ENCODE data around the gene PIK3R4.

DNA sequence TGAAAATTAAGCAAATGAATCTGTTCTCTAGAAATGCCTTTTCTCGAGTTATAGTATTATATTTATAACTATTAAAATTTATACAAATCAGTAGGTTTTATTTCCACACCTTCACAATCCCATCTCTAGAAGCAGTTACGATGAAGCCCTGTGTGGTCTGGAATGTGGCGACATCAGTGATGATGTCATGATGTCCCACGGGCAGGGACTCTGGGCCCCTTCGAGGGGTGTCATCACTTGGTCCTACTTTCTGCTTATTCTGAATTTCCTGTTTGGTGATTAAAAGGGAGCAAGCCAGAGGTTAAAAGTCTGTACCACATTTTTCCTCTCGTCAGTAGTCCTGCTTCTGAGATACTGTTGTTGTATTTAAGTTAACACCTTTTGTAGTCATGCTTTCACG is 67.4 kb downstream of the PIK3R4 start:
- TF ChIP-seq, protein P1, sequence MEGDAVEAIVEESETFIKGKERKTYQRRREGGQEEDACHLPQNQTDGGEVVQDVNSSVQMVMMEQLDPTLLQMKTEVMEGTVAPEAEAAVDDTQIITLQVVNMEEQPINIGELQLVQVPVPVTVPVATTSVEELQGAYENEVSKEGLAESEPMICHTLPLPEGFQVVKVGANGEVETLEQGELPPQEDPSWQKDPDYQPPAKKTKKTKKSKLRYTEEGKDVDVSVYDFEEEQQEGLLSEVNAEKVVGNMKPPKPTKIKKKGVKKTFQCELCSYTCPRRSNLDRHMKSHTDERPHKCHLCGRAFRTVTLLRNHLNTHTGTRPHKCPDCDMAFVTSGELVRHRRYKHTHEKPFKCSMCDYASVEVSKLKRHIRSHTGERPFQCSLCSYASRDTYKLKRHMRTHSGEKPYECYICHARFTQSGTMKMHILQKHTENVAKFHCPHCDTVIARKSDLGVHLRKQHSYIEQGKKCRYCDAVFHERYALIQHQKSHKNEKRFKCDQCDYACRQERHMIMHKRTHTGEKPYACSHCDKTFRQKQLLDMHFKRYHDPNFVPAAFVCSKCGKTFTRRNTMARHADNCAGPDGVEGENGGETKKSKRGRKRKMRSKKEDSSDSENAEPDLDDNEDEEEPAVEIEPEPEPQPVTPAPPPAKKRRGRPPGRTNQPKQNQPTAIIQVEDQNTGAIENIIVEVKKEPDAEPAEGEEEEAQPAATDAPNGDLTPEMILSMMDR (conservative IDR thresholded peaks at IDR 0.05; ENCODE audit: low read depth, low read length), result no peak
- TF ChIP-seq EZH2 (IDR thresholded peaks at IDR 0.05; ENCODE audit: low read length, unreplicated experiment) (no peak), EZH2phosphoT487 (IDR thresholded peaks at IDR 0.05; ENCODE audit: borderline replicate concordance, low read length) (no peak)
